Measurements from ENCODE around the gene GSTA4. TPM values are rescaled to one million over a fixed set of nuclear protein-coding genes. Genes with fewer than 3 reads are reported as not detected.

GSTA4 gene
- total and polyA plus RNA-seq, 11 donors: 8.5 to 17.0 (median 12.0) TPM

- no peaks in the 10 kb centered on the region for H3K9me3 ChIP-seq
- no peak overlapping the region for H3K27ac ChIP-seq
- H3K4me3 ChIP-seq: no peak overlapping the region
- no peaks in the 10 kb centered on the region for H3K27me3 ChIP-seq
- no peaks in the 10 kb centered on the region for H3K4me1 ChIP-seq
- WGBS, 4 donors: 95 to 100% (median 96%) methylated on average over 2 of the region's 2 CpGs
- no peak for DNase-seq
- peaks cover 0 to 93% (median 54%) of the 10 kb centered on the region in 9 donors for H3K36me3 ChIP-seq
- ATAC-seq: no peak
- intact Hi-C loops (cut with DNase I): no loop called here
- TF ChIP-seq CTCF (IDR thresholded peaks at IDR 0.05) (no peak), POLR2A (IDR thresholded peaks at IDR 0.05) (no peak)
These were observed 23.4 kb upstream of the GSTA4 start for GRCh38 chr6:53018446-53018845.

GRCh38 chr6:53015486-53015885 is 20.4 kb upstream of the GSTA4 start:
- WGBS, 4 donors: 96 to 100% (median 98%) methylated on average over 1 of the region's 1 CpG
- no peak overlapping the region for H3K4me3 ChIP-seq
- H3K4me1 ChIP-seq: no peaks in the 10 kb centered on the region
- TF ChIP-seq CTCF (IDR thresholded peaks at IDR 0.05): no peak
- no peak for TF ChIP-seq POLR2A (IDR thresholded peaks at IDR 0.05)
- no peaks in the 10 kb centered on the region for H3K9me3 ChIP-seq
- peaks cover 0 to 100% (median 84%) of the 10 kb centered on the region in 9 donors for H3K36me3 ChIP-seq
- intact Hi-C loops (cut with DNase I): no loop called here
- H3K27ac ChIP-seq: no peak overlapping the region
- no peaks in the 10 kb centered on the region for H3K27me3 ChIP-seq
- ATAC-seq (no peak), DNase-seq (no peak)

GRCh38 chr6:53014744-53015143 is 19.7 kb upstream of the GSTA4 start:
- Histone ChIP-seq H3K27ac (no peak overlapping the region), H3K36me3 (peaks cover 0 to 100% (median 91%) of the 10 kb centered on the region in 9 donors)
- 83 to 93% (median 91%) methylated on average over 1 of the region's 1 CpG for WGBS, 4 donors

GRCh38 chr6:53014063-53014462 is 19.0 kb upstream of the GSTA4 start:
- ATAC-seq: no peak
- intact Hi-C loops (cut with DNase I): no loop called here
- no peak for DNase-seq
- Histone ChIP-seq H3K4me3 (no peak overlapping the region), H3K27ac (peak overlapping the region in 1 of 12 donors; percentile 43), H3K36me3 (peaks cover 0 to 100% (median 93%) of the 10 kb centered on the region in 9 donors), H3K27me3 (no peaks in the 10 kb centered on the region), H3K4me1 (no peaks in the 10 kb centered on the region), H3K9me3 (no peaks in the 10 kb centered on the region)
- TF ChIP-seq POLR2A (IDR thresholded peaks at IDR 0.05): no peak
- TF ChIP-seq CTCF (IDR thresholded peaks at IDR 0.05): no peak

More at GRCh38 chr6:53014744-53015143, 19.7 kb upstream of the GSTA4 start:
- intact Hi-C loops (cut with DNase I): no loop called here
- Histone ChIP-seq H3K9me3 (no peaks in the 10 kb centered on the region), H3K27me3 (no peaks in the 10 kb centered on the region), H3K4me3 (no peak overlapping the region), H3K4me1 (no peaks in the 10 kb centered on the region)
- DNase-seq (no peak), ATAC-seq (no peak)
- no peak for TF ChIP-seq CTCF (IDR thresholded peaks at IDR 0.05)
- no peak for TF ChIP-seq POLR2A (IDR thresholded peaks at IDR 0.05)

Measured in heart left ventricle (tissue), 16 donors.